B cell (primary cell): ENCODE results near the gene SHPK.

Source experiments
- EZH2 ChIP-seq: IDR thresholded peaks from 2 replicates; pipeline ENCODE4 v1.6.1; 2012; ENCODE audit warnings: borderline replicate concordance, low read depth, mild to moderate bottlenecking, moderate library complexity, low read length; ENCODE audit not compliant: insufficient read depth, poor library complexity, severe bottlenecking
- TF ChIP-seq, protein P1 (sequence below): fragments of 200-600 bp; IDR thresholded peaks from one replicate; pipeline ENCODE4 v1.8.0; 2022; ENCODE audit warnings: antibody characterized with exemption, mild to moderate bottlenecking

DNA sequence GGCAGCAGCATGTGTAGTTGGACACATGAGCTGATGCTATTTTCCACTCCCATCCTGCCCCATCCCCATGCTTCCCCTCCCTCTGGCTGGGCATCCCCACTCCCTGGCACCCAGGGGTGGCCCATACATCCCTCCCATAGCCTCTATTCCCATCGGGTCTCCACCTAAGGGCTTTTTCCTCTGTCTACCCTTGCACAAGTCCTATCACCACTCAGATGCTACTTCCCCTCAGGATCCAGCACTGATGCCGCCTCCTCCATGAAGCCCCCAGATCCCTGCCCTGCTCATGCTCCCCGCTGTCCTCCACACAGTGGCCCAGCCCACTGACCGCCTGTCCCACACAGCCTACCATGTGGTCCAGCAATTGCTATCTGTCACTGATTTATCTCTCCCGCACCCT is 42.7 kb downstream of the SHPK start:
- TF ChIP-seq, protein P1, sequence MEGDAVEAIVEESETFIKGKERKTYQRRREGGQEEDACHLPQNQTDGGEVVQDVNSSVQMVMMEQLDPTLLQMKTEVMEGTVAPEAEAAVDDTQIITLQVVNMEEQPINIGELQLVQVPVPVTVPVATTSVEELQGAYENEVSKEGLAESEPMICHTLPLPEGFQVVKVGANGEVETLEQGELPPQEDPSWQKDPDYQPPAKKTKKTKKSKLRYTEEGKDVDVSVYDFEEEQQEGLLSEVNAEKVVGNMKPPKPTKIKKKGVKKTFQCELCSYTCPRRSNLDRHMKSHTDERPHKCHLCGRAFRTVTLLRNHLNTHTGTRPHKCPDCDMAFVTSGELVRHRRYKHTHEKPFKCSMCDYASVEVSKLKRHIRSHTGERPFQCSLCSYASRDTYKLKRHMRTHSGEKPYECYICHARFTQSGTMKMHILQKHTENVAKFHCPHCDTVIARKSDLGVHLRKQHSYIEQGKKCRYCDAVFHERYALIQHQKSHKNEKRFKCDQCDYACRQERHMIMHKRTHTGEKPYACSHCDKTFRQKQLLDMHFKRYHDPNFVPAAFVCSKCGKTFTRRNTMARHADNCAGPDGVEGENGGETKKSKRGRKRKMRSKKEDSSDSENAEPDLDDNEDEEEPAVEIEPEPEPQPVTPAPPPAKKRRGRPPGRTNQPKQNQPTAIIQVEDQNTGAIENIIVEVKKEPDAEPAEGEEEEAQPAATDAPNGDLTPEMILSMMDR: no peak
- TF ChIP-seq EZH2: no peak
